ENCODE data around the gene SELENOH. TPM values are rescaled to one million over a fixed set of nuclear protein-coding genes. Genes with fewer than 3 reads are reported as not detected.

The SELENOH gene
- total RNA-seq, 1 donor: 96.7 TPM

DNA sequence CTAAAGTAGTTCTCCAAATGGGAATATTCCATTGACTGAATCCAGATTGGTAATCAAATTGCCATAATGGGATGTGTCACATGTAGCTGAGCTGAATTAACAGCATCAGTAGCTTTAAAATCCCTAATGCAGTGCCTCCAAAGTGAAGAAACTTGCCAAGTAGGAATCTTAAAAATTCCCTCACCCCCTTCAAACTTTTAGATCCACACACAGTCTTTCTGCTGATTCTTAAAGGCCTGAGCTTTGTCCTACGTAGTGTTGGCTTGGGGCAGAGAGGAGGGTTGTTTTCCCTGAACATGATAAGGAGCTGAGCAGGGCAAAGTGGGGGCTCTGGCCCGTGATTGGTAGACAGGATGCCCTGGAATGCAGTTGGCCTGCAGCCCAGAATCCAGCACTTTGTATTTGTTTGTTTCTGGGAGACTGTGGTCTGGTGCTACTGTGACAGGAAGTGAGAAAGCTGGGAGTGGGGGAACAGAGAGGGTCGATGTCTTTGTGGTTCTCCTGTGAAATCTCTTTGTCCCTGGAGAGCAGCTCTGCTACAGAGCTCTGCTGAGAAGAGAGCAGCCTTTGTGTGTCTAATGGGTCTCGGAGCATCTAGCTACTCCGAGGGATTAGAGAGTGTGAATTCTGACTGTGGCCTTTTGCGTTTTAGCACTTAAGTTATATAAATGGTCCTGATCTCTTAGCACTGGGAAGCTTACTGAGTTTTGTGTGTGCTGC, 37.2 kb downstream of the SELENOH start:
- DNase-seq (ENCODE audit: low read depth in 2 of 3, low spot score in 2 of 3): no peak

DNA sequence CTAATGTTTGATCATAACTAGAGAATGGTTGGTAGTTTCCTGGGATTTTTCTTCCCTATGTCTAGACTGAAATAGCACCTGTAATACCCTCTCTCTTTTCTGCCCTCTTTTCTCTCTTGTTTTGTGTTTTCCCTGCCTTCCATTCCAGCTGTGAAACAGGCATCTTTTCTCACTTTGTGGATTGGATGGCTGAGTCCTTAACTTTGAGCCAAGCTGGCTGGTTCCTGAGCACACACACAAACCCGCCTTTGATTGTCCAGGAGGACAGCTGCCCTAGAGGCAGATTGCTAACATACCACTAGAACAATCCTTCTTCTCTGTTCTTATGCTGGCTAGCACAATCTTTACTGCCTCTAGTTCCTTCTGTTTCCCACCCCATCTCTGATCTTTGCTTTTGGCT, 38.0 kb downstream of the SELENOH start:
- no peak for DNase-seq (ENCODE audit: low read depth in 2 of 3, low spot score in 2 of 3)

DNA sequence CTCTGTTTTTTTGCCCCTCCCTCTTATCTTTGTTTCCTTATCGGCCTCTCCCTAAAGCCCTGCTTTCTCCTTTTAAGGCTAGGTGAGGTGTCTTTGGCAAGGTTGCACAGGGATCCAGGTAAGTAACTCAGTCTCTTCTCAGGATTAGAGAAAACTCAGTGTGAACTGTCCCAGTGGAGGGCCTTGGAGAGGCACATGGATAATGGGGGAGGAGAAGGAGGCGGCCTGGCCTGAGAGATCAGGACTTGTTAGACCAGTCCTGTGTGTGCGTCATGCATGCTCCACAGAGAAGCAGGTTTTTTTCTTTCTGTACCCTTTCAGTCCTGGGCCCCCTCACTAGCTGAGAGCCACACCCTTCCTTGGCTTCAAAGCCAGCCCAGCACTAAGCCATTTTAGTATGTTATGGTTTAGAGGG, 40.2 kb downstream of the SELENOH start:
- DNase-seq (ENCODE audit: low read depth in 2 of 3, low spot score in 2 of 3): no peak

DNA sequence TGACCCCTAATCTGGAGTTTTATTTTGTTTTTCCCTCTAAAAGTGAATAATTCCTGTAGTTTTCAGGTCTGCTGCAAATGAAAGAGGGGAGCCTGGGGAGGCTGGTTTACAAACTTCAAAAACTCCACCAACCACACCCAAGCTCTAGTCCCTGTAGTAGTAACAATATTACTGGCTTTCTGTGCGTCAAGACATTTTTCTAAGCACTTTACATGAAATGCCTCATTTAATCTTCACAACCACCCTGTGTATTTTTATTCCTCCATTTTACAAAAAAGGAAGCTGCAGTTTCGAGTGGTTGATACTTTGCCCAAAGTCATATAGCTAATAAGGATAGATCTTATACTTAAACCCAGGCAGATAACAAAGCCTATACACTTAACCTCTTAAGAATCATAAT, 43.8 kb downstream of the SELENOH start:
- DNase-seq (ENCODE audit: low read depth in 2 of 3, low spot score in 2 of 3): no peak

DNA sequence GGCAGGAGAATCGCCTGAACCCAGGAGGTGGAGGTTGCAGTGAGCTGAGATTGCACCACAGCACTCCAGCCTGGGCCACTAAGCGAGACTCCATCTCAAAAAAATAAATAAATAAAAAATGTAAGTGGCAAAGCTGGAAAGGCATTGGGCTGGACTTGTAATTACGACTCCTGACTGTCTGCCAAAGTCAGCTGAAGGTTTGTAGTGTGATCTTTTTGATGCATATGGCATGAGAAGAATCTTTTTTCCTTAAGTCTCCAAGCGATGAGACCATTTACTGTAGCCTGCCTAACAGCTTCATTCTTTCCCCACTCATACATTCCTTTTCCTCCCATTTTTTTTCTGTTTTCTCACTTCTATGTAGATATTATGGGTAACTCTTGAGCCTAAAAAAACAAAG, 45.1 kb downstream of the SELENOH start:
- no peak for DNase-seq (ENCODE audit: low read depth in 2 of 3, low spot score in 2 of 3)

DNA sequence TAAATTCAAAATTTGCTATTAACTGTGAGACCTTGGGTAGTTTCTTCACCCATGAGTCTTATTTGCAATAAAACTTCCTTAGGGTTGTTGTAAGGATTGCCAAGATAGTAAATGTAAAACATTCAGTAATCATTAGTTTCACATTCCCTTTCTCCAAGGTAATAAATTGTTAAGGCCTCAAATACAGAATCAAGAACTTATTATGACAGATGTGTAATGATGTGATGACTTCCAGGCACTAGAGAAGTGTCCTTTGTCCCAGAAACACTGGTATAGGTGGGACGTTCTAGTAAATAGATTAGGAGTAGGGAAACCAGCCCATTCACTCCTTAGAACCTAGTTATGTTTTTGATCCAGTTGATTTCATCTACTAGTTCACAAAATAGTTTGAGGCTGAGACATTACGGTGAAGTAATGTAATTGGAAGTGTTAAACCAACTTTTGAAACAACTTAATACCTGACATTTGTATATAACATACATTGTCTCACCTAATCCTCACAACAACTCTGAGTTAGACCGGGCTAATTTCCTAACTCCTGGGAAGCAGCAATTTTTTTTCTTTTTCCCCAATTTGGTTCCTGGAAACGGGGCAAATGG, 45.8 kb downstream of the SELENOH start:
- DNase-seq (ENCODE audit: low read depth in 2 of 3, low spot score in 2 of 3): no peak

DNA sequence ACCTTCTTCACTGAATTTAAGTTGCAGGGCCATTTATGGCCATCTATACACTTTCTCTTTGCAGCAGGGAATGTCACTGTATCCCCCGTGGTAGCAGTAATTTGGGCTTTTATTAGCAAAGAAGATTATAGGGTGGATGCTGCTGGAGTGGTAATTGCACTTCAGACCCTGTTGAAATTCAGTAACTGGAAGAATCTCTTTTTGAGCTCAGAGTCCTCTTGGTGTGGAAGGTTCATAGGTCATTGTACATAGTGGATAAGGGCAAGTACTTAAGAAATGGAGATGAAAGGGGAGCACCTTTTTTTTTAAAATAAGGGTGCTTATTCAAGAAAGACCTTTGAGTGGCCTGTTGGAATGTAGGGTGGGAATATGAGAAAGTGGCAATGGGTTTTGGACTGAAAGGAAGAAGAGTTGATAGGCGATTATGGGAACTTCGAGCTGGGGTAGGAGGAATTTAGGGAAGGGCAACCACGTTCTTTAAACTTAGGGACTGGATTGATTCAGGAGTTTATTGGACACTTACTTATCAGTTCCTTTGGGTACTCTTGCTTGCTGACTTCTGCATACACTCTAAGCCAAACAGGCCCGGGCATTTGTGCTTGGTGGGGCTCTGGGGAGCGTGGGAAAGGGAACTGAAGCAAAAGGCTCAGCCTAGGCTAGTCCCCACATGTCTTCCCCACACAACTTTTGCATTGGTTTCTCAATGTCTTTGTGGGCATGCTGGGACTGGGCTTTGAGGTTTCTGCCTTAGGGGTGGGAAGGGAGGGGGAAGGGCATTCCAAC, 46.8 kb downstream of the SELENOH start:
- DNase-seq (ENCODE audit: low read depth in 2 of 3, low spot score in 2 of 3): no peak

DNA sequence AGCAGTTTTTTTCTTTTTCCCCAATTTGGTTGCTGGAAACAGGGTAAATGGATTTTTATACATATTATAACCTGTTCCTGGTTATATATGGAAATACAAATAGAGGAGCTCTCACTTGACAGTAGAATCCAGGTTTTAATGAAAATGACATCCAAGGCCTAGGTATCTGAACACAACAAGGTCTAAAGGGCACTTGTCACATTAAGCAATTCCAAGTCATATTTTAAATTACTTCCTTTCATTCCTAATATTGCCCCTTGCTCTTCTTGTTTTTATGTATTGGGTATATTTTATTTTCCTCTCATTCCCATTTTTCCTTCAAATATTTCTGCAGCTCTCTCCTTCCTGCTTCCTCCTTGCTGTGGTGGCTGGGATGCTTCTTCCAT, 47.4 kb downstream of the SELENOH start:
- DNase-seq (ENCODE audit: low read depth in 2 of 3, low spot score in 2 of 3): no peak

DNA sequence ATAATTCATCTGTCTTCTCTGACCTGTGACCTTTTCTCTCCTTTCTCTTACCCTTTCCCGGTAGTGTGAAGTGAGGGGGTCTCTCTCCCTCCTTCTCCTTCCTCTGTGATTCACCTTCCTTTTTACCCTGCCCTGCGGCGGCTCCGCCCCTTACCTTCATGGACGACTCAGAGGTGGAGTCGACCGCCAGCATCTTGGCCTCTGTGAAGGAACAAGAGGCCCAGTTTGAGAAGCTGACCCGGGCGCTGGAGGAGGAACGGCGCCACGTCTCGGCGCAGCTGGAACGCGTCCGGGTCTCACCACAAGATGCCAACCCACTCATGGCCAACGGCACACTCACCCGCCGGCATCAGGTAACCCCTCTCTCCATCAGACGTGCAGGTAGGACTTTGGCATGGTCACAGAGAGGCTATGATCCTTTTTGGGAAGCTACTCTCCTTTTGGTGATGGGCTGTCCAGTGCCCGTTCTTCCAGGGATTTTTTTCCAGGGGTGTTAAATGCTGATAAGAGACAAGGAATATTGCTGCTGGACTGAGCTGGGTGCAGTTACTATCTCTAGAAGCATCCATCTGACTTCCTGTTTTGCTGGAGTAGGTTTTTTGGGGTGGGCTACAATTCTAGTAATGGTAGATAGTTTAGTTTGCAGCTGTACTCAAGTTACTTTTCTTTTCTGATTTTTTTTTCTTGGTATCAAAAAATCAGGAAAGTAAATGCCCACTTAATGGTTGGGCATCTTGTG, 50.2 kb downstream of the SELENOH start:
- peak in 1 of 3 donors; percentile 31 for DNase-seq (ENCODE audit: low read depth in 2 of 3, low spot score in 2 of 3)

DNA sequence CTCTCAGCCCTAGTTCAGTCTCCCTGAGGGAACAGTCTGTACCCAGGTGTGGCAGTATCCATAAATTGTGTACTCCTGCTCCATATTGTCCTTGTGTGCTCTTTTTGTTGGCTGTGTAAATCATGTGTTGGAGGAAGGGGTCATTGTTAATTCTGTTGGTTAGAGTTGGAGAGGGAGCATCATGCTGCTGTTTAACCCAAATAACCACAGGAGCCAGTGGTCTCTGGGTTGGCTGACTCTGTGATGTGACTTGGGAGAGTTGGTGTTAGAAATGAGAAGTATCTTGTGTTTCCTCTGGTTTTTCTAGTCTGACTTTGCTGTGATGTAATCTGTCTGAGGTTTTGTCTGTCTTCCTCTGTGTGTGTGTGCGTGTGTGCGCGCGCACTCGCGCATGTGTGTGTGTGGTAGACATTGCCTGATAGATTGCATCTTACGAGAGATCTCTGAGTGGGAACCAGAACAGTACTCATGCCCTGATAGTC, 50.8 kb downstream of the SELENOH start:
- DNase-seq (ENCODE audit: low read depth in 2 of 3, low spot score in 2 of 3): peak; percentile 81 to 97 (median 94)

DNA sequence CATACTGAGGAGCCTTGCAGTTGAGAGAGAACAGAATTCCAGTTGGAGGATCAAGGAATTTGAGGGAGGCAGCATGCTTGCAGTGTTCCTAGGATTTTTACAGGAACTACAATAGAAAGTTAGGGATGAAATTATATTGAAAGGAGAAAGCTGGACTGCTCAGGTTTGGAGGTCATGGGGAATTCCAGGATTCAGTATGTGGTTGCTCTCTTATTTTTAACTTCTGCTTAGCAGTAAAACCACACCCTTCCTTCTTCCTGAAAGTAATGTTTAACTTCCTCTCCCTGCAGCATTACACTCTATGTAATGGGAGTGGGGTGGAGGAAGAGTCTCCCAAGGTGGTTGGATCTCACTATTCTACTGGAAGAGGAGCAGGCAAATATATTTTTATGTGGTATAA, 51.6 kb downstream of the SELENOH start:
- DNase-seq (ENCODE audit: low read depth in 2 of 3, low spot score in 2 of 3): peak in 2 of 3 donors; percentile 31 to 54

Small RNA genes within 50 kb of the gene (small RNA-seq; reads per million reads assigned to genes)
- not detected for gene AP001931.1
- not detected for gene TMX2-CTNND1

Other genes with a start within 250 kb of the SELENOH start
- 81.6 TPM for gene SLC43A1, start 225.8 kb upstream of the SELENOH start, total RNA-seq
- 29.4 TPM for gene TIMM10, start 210.7 kb upstream of the SELENOH start, total RNA-seq
- gene SMTNL1, start 203.9 kb upstream of the SELENOH start, total RNA-seq: not detected
- gene UBE2L6, start 173.8 kb upstream of the SELENOH start, total RNA-seq: 215 TPM
- gene SERPING1, start 143.8 kb upstream of the SELENOH start, total RNA-seq: 49.8 TPM
- 3.5 TPM for gene YPEL4, start 91.6 kb upstream of the SELENOH start, total RNA-seq
- gene CLP1, start 83.7 kb upstream of the SELENOH start, total RNA-seq: 10.0 TPM
- gene ZDHHC5, start 73.4 kb upstream of the SELENOH start, total RNA-seq: 20.2 TPM
- 21.5 TPM for gene MED19, start 29.3 kb upstream of the SELENOH start, total RNA-seq
- 42.8 TPM for gene TMX2, start 28.9 kb upstream of the SELENOH start, total RNA-seq
- not detected for gene BTBD18, start 10.3 kb downstream of the SELENOH start, total RNA-seq
- 59.8 TPM for gene CTNND1, start 20.3 kb downstream of the SELENOH start, total RNA-seq